K562 (cell line): Measurements from ENCODE around the gene PRTFDC1. TPM values are rescaled to one million over a fixed set of nuclear protein-coding genes. Genes with fewer than 3 reads are reported as not detected.

ENCODE experiments used
- ATAC-seq: fragments of 200-7000 bp; cut with Tn5 transposase; 3 replicates; pipeline ENCODE4 v1.9.1; 2020; ENCODE audit warnings: moderate library complexity
- BruUV-seq: library from RNA; stranded (reverse); fragments of 400-500 nt; replicated peaks from 2 replicates; lab custom pipeline; 2021; lab: Mats Ljungman, UMichigan
- CTCF ChIA-PET: fragments of 300-600 bp; formaldehyde crosslinking; extraction: SDS; loops from one replicate; lab custom pipeline; 2021; ENCODE audit warnings: low intra/inter-chr PET ratio; lab: Yijun Ruan, JAX
- POLR2A ChIA-PET: fragments of 300-600, 350-650 bp; sonication (Branson Sonifier 250); formaldehyde crosslinking; extraction: SDS; loops from one replicate; lab custom pipeline; 2021; ENCODE audit warnings: antibody characterized with exemption, inconsistent platforms; lab: Yijun Ruan, JAX
- DNase-seq, 4 experiments: peaks; one replicate each; pipeline versions ENCODE4 v3.0.0 to v3.0.0-alpha.2; 2011 to 2018; ENCODE audit warnings: low spot score in 3 of 4, mixed read lengths in 3 of 4; ENCODE audit errors: extremely low read depth in 1 of 4
- FAIRE-seq: peaks from 2 replicates; lab custom pipeline; 2011; peaks lifted over from hg19 to GRCh38; lab: Jason Lieb, UNC
- H2AFZ ChIP-seq: 2 replicates; pipeline ENCODE4 v1.6.0; 2011; ENCODE audit warnings: low read depth, low read length, control low read depth, inconsistent platforms
- H3K27ac ChIP-seq: fragments of 200-600 bp; 3 replicates; pipeline ENCODE4 v1.8.0; 2011; ENCODE audit warnings: low read depth, mild to moderate bottlenecking, control low read depth, inconsistent platforms, low read length, moderate library complexity, mixed read lengths; ENCODE audit errors: extremely low read depth
- H3K27me3 ChIP-seq, 2 experiments: fragments of 300-600 bp in 1 of 2; 2 replicates in 1 of 2; 3 replicates in 1 of 2; pipeline versions ENCODE4 v1.6.0 to v1.8.0; 2011; ENCODE audit warnings: inconsistent platforms in 2 of 2, low read length in 2 of 2, mild to moderate bottlenecking in 1 of 2, mixed read lengths in 1 of 2, moderate library complexity in 1 of 2; ENCODE audit not compliant: control insufficient read depth in 2 of 2, insufficient read depth in 2 of 2
- H3K36me3 ChIP-seq: fragments of 300-600 bp; 3 replicates; pipeline ENCODE4 v1.8.0; 2011; ENCODE audit warnings: mild to moderate bottlenecking, low read length, inconsistent platforms; ENCODE audit not compliant: control insufficient read depth, insufficient read depth
- H3K4me1 ChIP-seq, 2 experiments: fragments of 200-600 bp in 1 of 2; replicated peaks in 1 of 2; 2 replicates in 1 of 2; 3 replicates in 1 of 2; pipeline versions ENCODE4 v1.5.1 to v1.8.0; 2011; ENCODE audit warnings: inconsistent platforms in 2 of 2, low read length in 2 of 2, mild to moderate bottlenecking in 1 of 2, mixed read lengths in 1 of 2, moderate library complexity in 1 of 2; ENCODE audit not compliant: control insufficient read depth in 2 of 2, insufficient read depth in 2 of 2
- H3K4me2 ChIP-seq: 2 replicates; pipeline ENCODE4 v1.6.1; 2011; ENCODE audit warnings: low read length, control low read depth, inconsistent platforms, mixed read lengths; ENCODE audit not compliant: insufficient read depth
- H3K4me3 ChIP-seq: fragments of 200-600 bp; sonication (generic), shearing (Covaris generic); 2 replicates; pipeline ENCODE4 v1.5.1; 2016; ENCODE audit warnings: control low read depth, inconsistent platforms
- H3K79me2 ChIP-seq: fragments of 200-600 bp; 3 replicates; pipeline ENCODE4 v1.8.0; 2011; ENCODE audit warnings: low read length, inconsistent platforms; ENCODE audit not compliant: control insufficient read depth, insufficient read depth
- H3K9ac ChIP-seq, 2 experiments: 2 replicates each; pipeline versions ENCODE4 v1.6.0 to v1.6.1; 2011; ENCODE audit warnings: low read depth in 2 of 2, low read length in 2 of 2, control low read depth in 1 of 2, inconsistent platforms in 1 of 2, mild to moderate bottlenecking in 1 of 2, mixed read lengths in 1 of 2; ENCODE audit not compliant: insufficient read depth in 1 of 2
- H3K9me1 ChIP-seq: one replicate; pipeline ENCODE4 v1.6.0; 2011; ENCODE audit warnings: inconsistent platforms, mild to moderate bottlenecking, low read length, moderate library complexity; ENCODE audit not compliant: control insufficient read depth, insufficient read depth
- H3K9me3 ChIP-seq: replicated peaks from 2 replicates; pipeline ENCODE4 v1.5.1; 2011; ENCODE audit warnings: low read depth, low read length, inconsistent platforms; ENCODE audit not compliant: control insufficient read depth, insufficient read depth
- H4K20me1 ChIP-seq: replicated peaks from 2 replicates; pipeline ENCODE4 v1.6.1; 2011; ENCODE audit warnings: low read length, inconsistent platforms, mixed read lengths; ENCODE audit not compliant: control insufficient read depth, insufficient read depth
- ATF1 ChIP-seq, 2 experiments: fragments of 450-650 bp in 1 of 2; IDR thresholded peaks; 2 replicates each; pipeline ENCODE4 v1.6.1; 2016; ENCODE audit warnings: missing compliant biosample characterization in 1 of 2, missing genetic modification characterization in 1 of 2
- CBFA2T3 ChIP-seq: fragments of 450-650 bp; IDR thresholded peaks from 2 replicates; pipeline ENCODE4 v1.6.1; 2017
- DACH1 ChIP-seq: fragments of 450-650 bp; IDR thresholded peaks from 2 replicates; pipeline ENCODE4 v1.6.1; 2018; ENCODE audit not compliant: partially characterized antibody
- FOSL1 ChIP-seq: fragments of 200-800 bp; sonication (Bioruptor generic); conservative IDR thresholded peaks from 2 replicates; pipeline ENCODE4 v1.6.1; 2016; ENCODE audit warnings: missing genetic modification characterization, missing compliant biosample characterization
- FOXA1 ChIP-seq: fragments of 450-650 bp; IDR thresholded peaks from 2 replicates; pipeline ENCODE4 v1.6.1; 2016; ENCODE audit warnings: mild to moderate bottlenecking, borderline replicate concordance
- GABPB1 ChIP-seq: sonication (generic); formaldehyde crosslinking; IDR thresholded peaks from 2 replicates; pipeline ENCODE4 v1.8.0; 2022; ENCODE audit warnings: mild to moderate bottlenecking, missing genetic modification reagents
- IFI16 ChIP-seq: fragments of 250-450 bp; sonication (Bioruptor Pico); IDR thresholded peaks from 2 replicates; pipeline ENCODE4 v2.1.2; 2022; ENCODE audit warnings: mild to moderate bottlenecking, inconsistent platforms
- L3MBTL2 ChIP-seq: fragments of 450-650 bp; IDR thresholded peaks from 2 replicates; pipeline ENCODE4 v1.6.1; 2016; ENCODE audit warnings: mild to moderate bottlenecking, moderate library complexity
- MYC ChIP-seq, 2 experiments: fragments of 250-450 bp in 1 of 2; sonication (Bioruptor Pico) in 1 of 2; IDR thresholded peaks; 2 replicates each; pipeline versions ENCODE4 v1.5.1 to v1.6.1; 2012 to 2021; ENCODE audit warnings: low read depth in 2 of 2, borderline replicate concordance in 1 of 2, improper control_type of control experiment in 1 of 2, low read length in 1 of 2, mild to moderate bottlenecking in 1 of 2, moderate library complexity in 1 of 2
- NR3C1 ChIP-seq: sonication (generic); formaldehyde crosslinking; IDR thresholded peaks from 2 replicates; pipeline ENCODE4 v1.8.1; 2022; ENCODE audit warnings: missing genetic modification reagents
- POLR2A ChIP-seq: fragments of 450-650 bp; conservative IDR thresholded peaks from 2 replicates; pipeline ENCODE4 v1.6.1; 2016
- POLR3A ChIP-seq: IDR thresholded peaks from 2 replicates; pipeline ENCODE4 v1.6.1; 2011; ENCODE audit warnings: borderline replicate concordance, mild to moderate bottlenecking, moderate library complexity; ENCODE audit not compliant: insufficient read length, insufficient read depth; ENCODE audit errors: extremely low read depth
- PPARD ChIP-seq: fragments of 250-450 bp; sonication (Bioruptor Pico); IDR thresholded peaks from 2 replicates; pipeline ENCODE4 v1.8.0; 2022; ENCODE audit warnings: inconsistent platforms, mild to moderate bottlenecking, moderate library complexity
- RB1 ChIP-seq: fragments of 450-650 bp; IDR thresholded peaks from 2 replicates; pipeline ENCODE4 v1.6.1; 2017; ENCODE audit warnings: low read depth, mild to moderate bottlenecking
- SMARCA4 ChIP-seq: fragments of 450-650 bp; IDR thresholded peaks from 2 replicates; pipeline ENCODE4 v1.6.1; 2016
- SRSF3 ChIP-seq: fragments of 200-400 bp; formaldehyde crosslinking; IDR thresholded peaks from 2 replicates; pipeline ENCODE4 v1.6.1; 2016; ENCODE audit warnings: mild to moderate bottlenecking, low read length, moderate library complexity; ENCODE audit not compliant: insufficient read depth
- TAF1 ChIP-seq: IDR thresholded peaks from 2 replicates; pipeline ENCODE4 v1.6.1; 2011; ENCODE audit warnings: mild to moderate bottlenecking, low read length, moderate library complexity; ENCODE audit not compliant: insufficient read depth, control insufficient read depth, severe bottlenecking; ENCODE audit errors: extremely low read depth
- ZNF311 ChIP-seq: fragments of 250-450 bp; sonication (Bioruptor Pico); IDR thresholded peaks from 2 replicates; pipeline ENCODE4 v1.4.0; 2020; ENCODE audit warnings: mild to moderate bottlenecking, moderate library complexity
- ZNF436 ChIP-seq: fragments of 250-450, 450-650 bp; sonication (Bioruptor Pico); formaldehyde crosslinking; IDR thresholded peaks from 2 replicates; pipeline ENCODE4 v1.7.0; 2020; ENCODE audit warnings: mild to moderate bottlenecking
- ZNF668 ChIP-seq: fragments of 250-450 bp; sonication (Bioruptor Pico); IDR thresholded peaks from 2 replicates; pipeline ENCODE4 v1.8.0; 2022; ENCODE audit warnings: mild to moderate bottlenecking, inconsistent platforms
- ZNF778 ChIP-seq: fragments of 450-650 bp; formaldehyde crosslinking; IDR thresholded peaks from 2 replicates; pipeline ENCODE4 v1.4.0; 2020; ENCODE audit warnings: mild to moderate bottlenecking, moderate library complexity
- WGBS: fragments of 100-300 bp; shearing (Covaris generic); methylation state at CpG from one replicate; pipeline ENCODE4 v1.1.6; 2016; ENCODE audit warnings: low coverage, mixed read lengths; ENCODE audit not compliant: insufficient coverage; ENCODE audit errors: missing lambda C conversion rate; 5-methylcytosine and 5-hydroxymethylcytosine counted together
- in situ Hi-C: fragments of 300-500 bp; cut with MboI; formaldehyde crosslinking; loops from 4 replicates; pipeline ENCODE4 v1.15.0; 2018; ENCODE audit warnings: inconsistent platforms, mixed read lengths
- intact Hi-C: fragments of 100-400 bp; cut with micrococcal nuclease; formaldehyde crosslinking; loops from 2 replicates; pipeline ENCODE4 v1.14.2; 2022
- polyA plus RNA-seq, 8 experiments: library from polyadenylated mRNA; depleted of rRNA in 4 of 8; stranded (reverse) in 5 of 8; unstranded in 3 of 8; fragments of >200 nt; fragmentation: Nextera tagmentation in 2 of 8; fragmentation: Illumina TruSeq in 1 of 8; extraction: Ambion mirVana in 2 of 8; extraction: Trizol in 1 of 8; gene quantifications; 2 replicates each; pipeline versions ENCODE4 v1.2.1 to v1.2.3, GENCODE V29; 2011 to 2014; ENCODE audit warnings: inconsistent platforms in 1 of 8, missing spikeins in 1 of 8
- total RNA-seq, 7 experiments: library from RNA; depleted of rRNA in 6 of 7; stranded (reverse); fragments of >200 nt in 6 of 7; fragmentation: Illumina TruSeq in 2 of 7; extraction: Trizol in 2 of 7; gene quantifications; 2 replicates each; pipeline versions ENCODE4 v1.2.1 to v1.2.3, GENCODE V29; 2011 to 2021; ENCODE audit warnings: low replicate concordance in 1 of 7

PRTFDC1 gene
- total and polyA plus RNA-seq, 9 of the 15 experiments (the other 6 are each of a cell fraction or from before 2014, with no cell fraction given), result 7.0 to 27.6 (median 10.0) TPM

DNA sequence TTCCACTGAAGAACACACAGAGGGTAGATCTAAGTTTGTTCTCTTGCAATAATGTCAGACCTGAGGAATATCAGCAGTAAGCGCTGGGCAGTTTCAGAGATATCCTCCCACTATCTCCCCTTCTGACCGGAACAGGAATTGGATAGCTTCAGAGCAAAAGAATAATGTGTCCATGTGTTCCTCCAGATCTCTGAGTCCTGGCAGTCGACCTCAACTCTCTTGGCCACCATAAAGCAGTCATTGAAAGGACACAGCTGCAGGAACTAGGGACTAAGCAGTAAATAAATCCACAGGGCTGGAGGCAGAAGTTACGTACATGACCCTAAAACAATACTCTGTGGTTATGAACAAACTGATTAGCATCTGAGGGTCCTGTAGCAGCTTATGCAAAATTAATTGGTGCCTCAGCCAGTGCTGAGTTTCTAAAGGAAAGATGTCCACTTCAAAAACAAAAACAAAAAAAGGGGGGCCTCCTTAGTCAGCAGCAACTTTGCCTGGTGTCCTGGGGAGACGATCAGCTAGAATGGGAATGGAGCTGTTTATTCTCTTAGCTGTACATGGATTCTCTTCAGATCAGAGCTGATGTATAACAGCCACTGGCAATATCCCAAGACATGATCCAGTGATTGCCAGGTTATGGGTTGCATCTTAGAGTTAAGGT, 6.4 kb upstream of the PRTFDC1 start:
- Histone ChIP-seq H3K9me1 (no peaks in the 10 kb centered on the region), H3K79me2 (no peaks in the 10 kb centered on the region), H3K4me1 (peaks cover 0 to 26% of the 10 kb centered on the region in 2 experiments; a peak in 3 of 5 replicates), H3K9ac (peak overlapping the region in 1 of 2 experiments; percentile 59; a peak in 2 of 4 replicates), H3K27me3 (no peaks in the 10 kb centered on the region), H2AFZ (peak overlapping the region; percentile 97), H3K9me3 (no peaks in the 10 kb centered on the region), H3K27ac (peak overlapping the region; percentile 80), H3K4me3 (no peak overlapping the region), H3K4me2 (peak overlapping the region; percentile 67), H3K36me3 (no peaks in the 10 kb centered on the region), H4K20me1 (no peaks in the 10 kb centered on the region)
- WGBS, result 9% methylated on average over 5 of the region's 5 CpGs
- ATAC-seq, result peak; percentile 90
- ChIA-PET POLR2A (interaction anchor here (0.7 to 1.2 kb wide), 4 partner anchors 14 to 231 kb away, joined by 3 to 4 read pairs (median 3); no protein-coding TSS in a partner anchor), CTCF (no interaction called here)
- peak; percentile 37 to 78 (median 52) for DNase-seq
- BruUV-seq, result no TSS peak
- FAIRE-seq, result peak; percentile 93
- in situ Hi-C loops, result loop anchor here (10.0 kb wide), 1 partner anchor 314 kb away; no protein-coding TSS in a partner anchor
- intact Hi-C loops, result no loop called here
- TF ChIP-seq FOXA1, result no peak
- TF ChIP-seq DACH1, result peak; percentile 20
- peak; percentile 11; the same call in 1 of the 2 replicates for TF ChIP-seq FOSL1
- TF ChIP-seq ZNF311, result peak; percentile 46; the same call in 1 of the 2 replicates
- TF ChIP-seq MYC (IDR thresholded peaks at IDR 0.05; ENCODE audit: low read depth, low read length), result peak; percentile 74
- TF ChIP-seq MYC (CRISPR knock-in tag; IDR thresholded peaks at IDR 0.05; ENCODE audit: borderline replicate concordance, low read depth), result no peak
- no peak for TF ChIP-seq PPARD (CRISPR knock-in tag)
- TF ChIP-seq POLR3A, result no peak
- no peak for TF ChIP-seq TAF1
- no peak for TF ChIP-seq ZNF778 (CRISPR knock-in tag)
- peak; percentile 92 for TF ChIP-seq L3MBTL2
- TF ChIP-seq ZNF436 (CRISPR knock-in tag), result no peak
- peak; percentile 71 for TF ChIP-seq SMARCA4
- TF ChIP-seq ATF1 (CRISPR knock-in tag; IDR thresholded peaks at IDR 0.05), result no peak
- peak; percentile 35; the same call in 1 of the 2 replicates for TF ChIP-seq ATF1 (tag; IDR thresholded peaks at IDR 0.05)
- no peak for TF ChIP-seq IFI16
- no peak for TF ChIP-seq RB1
- TF ChIP-seq ZNF668 (CRISPR knock-in tag), result 0 out of 2 replicates have a peak, but pooled peaks have one; percentile 7
- TF ChIP-seq CBFA2T3, result peak; percentile 77
- TF ChIP-seq GABPB1 (CRISPR knock-in tag), result peak; percentile 59
- TF ChIP-seq SRSF3, result no peak
- no peak for TF ChIP-seq NR3C1 (CRISPR knock-in tag)
- peak; percentile 31; the same call in 1 of the 2 replicates for TF ChIP-seq POLR2A
